Erythroblast (primary cell): ENCODE results near the gene HTD2.

Experiments
- GATA1 ChIP-seq: IDR thresholded peaks from 2 replicates; pipeline ENCODE4 v1.6.1; 2011; ENCODE audit warnings: low read depth, mild to moderate bottlenecking, control low read depth, low read length, moderate library complexity
- POLR2A ChIP-seq: IDR thresholded peaks from 2 replicates; pipeline ENCODE4 v1.6.1; 2011; ENCODE audit warnings: mild to moderate bottlenecking, low read length

DNA sequence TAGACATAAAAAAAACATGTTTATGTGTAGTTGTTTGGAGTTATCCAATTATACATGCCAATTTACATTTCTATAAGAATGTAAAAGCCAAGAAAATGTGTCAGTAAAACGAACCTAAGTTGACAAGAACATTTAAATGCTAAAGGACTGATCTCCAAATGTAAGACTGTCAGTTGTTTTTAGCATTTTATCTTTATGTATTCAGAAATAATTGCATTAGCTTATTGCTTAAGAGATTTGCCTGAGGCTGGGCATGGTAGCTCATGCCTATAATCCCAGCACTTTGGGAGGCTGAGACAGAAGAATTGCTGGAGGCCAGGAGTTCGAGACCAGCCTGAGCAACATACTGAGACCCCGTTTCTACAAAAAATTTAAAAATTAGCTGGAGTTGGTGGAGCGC, 53.3 kb downstream of the HTD2 start:
- no peak for TF ChIP-seq POLR2A
- no peak for TF ChIP-seq GATA1
